Cerebellar nuclear complex (tissue), 1 donor: ENCODE measurements around the gene SLC35F3.

Experiments
- DNase-seq, 2 experiments: peaks; one replicate each; lab custom pipeline; 2025; lab: John Stamatoyannopoulos, UW

The SLC35F3 gene

GRCh38 chr1:233972951-233973635 is 68.6 kb downstream of the SLC35F3 start:
- no peak for DNase-seq

- DNase-seq, result no peak
Observed at GRCh38 chr1:233975486-233975885, 71.0 kb downstream of the SLC35F3 start.

GRCh38 chr1:233981042-233981675 is 76.7 kb downstream of the SLC35F3 start:
- DNase-seq, result no peak

- DNase-seq, result no peak
Observed at GRCh38 chr1:233982827-233983518, 78.5 kb downstream of the SLC35F3 start.

GRCh38 chr1:233983811-233984210 is 79.3 kb downstream of the SLC35F3 start:
- no peak for DNase-seq

GRCh38 chr1:233988963-233989696 is 84.7 kb downstream of the SLC35F3 start:
- DNase-seq, result no peak

- no peak for DNase-seq
Observed at GRCh38 chr1:233990486-233990885, 86.0 kb downstream of the SLC35F3 start.

- DNase-seq, result no peak
Observed at GRCh38 chr1:233993651-233994050, 89.2 kb downstream of the SLC35F3 start.

GRCh38 chr1:233994112-233994511 is 89.6 kb downstream of the SLC35F3 start:
- no peak for DNase-seq

GRCh38 chr1:233998456-233998855 is 94.0 kb downstream of the SLC35F3 start:
- no peak for DNase-seq

GRCh38 chr1:233998891-233999290 is 94.4 kb downstream of the SLC35F3 start:
- no peak for DNase-seq

GRCh38 chr1:234000557-234001041 is 96.1 kb downstream of the SLC35F3 start:
- no peak for DNase-seq

- DNase-seq, result no peak
Observed at GRCh38 chr1:234001817-234002216, 97.3 kb downstream of the SLC35F3 start.

GRCh38 chr1:234004591-234004990 is 100.1 kb downstream of the SLC35F3 start:
- DNase-seq, result no peak

GRCh38 chr1:234007684-234008083 is 103.2 kb downstream of the SLC35F3 start:
- no peak for DNase-seq

- no peak for DNase-seq
Observed at GRCh38 chr1:234008591-234008990, 104.1 kb downstream of the SLC35F3 start.

- no peak for DNase-seq
Observed at GRCh38 chr1:234009668-234010067, 105.2 kb downstream of the SLC35F3 start.

GRCh38 chr1:234014208-234014607 is 109.7 kb downstream of the SLC35F3 start:
- no peak for DNase-seq

GRCh38 chr1:234018816-234019215 is 114.3 kb downstream of the SLC35F3 start:
- no peak for DNase-seq

GRCh38 chr1:234019387-234019786 is 114.9 kb downstream of the SLC35F3 start:
- DNase-seq, result no peak

GRCh38 chr1:234022302-234022701 is 117.8 kb downstream of the SLC35F3 start:
- no peak for DNase-seq

- no peak for DNase-seq
Observed at GRCh38 chr1:234039603-234040002, 135.1 kb downstream of the SLC35F3 start.
